ENCODE results near the gene REG1A.

REG1A gene

GRCh38 chr2:79124907-79125720 is 4.8 kb downstream of the REG1A start:
- in situ Hi-C loops (cut with HindIII; ENCODE audit: low sequenced_read_pairs), result no loop called here

- in situ Hi-C loops (cut with HindIII; ENCODE audit: low sequenced_read_pairs), result no loop called here
These were observed 5.4 kb downstream of the REG1A start for GRCh38 chr2:79125721-79125985.

- in situ Hi-C loops (cut with HindIII; ENCODE audit: low sequenced_read_pairs), result no loop called here
These were observed 8.1 kb downstream of the REG1A start for GRCh38 chr2:79128406-79128805.

- in situ Hi-C loops (cut with HindIII; ENCODE audit: low sequenced_read_pairs), result no loop called here
These were observed 9.0 kb downstream of the REG1A start for GRCh38 chr2:79129260-79129659.

GRCh38 chr2:79129804-79130203 is 9.5 kb downstream of the REG1A start:
- in situ Hi-C loops (cut with HindIII; ENCODE audit: low sequenced_read_pairs), result loop anchor here (10.0 kb wide), 1 partner anchor 65 kb away; no protein-coding TSS in a partner anchor

- in situ Hi-C loops (cut with HindIII; ENCODE audit: low sequenced_read_pairs), result loop anchor here (10.0 kb wide), 1 partner anchor 63 kb away; no protein-coding TSS in a partner anchor
These were observed 11.4 kb downstream of the REG1A start for GRCh38 chr2:79131687-79132086.

- in situ Hi-C loops (cut with HindIII; ENCODE audit: low sequenced_read_pairs), result loop anchor here (10.0 kb wide), 1 partner anchor 56 kb away; no protein-coding TSS in a partner anchor
These were observed 18.1 kb downstream of the REG1A start for GRCh38 chr2:79138385-79138784.

GRCh38 chr2:79139423-79139822 is 19.1 kb downstream of the REG1A start:
- in situ Hi-C loops (cut with HindIII; ENCODE audit: low sequenced_read_pairs), result loop anchor here (10.0 kb wide), 1 partner anchor 55 kb away; no protein-coding TSS in a partner anchor

- in situ Hi-C loops (cut with HindIII; ENCODE audit: low sequenced_read_pairs), result no loop called here
These were observed 35.7 kb downstream of the REG1A start for GRCh38 chr2:79155826-79156476.

- in situ Hi-C loops (cut with HindIII; ENCODE audit: low sequenced_read_pairs), result no loop called here
These were observed 38.7 kb downstream of the REG1A start for GRCh38 chr2:79159030-79159429.

- in situ Hi-C loops (cut with HindIII; ENCODE audit: low sequenced_read_pairs), result no loop called here
These were observed 39.4 kb downstream of the REG1A start, which contains the start of gene REG3A for GRCh38 chr2:79159653-79160052. Gene REG3A (minus strand): TSS chr2:79159753. CDS start chr2:79159405, 348 bp downstream.

GRCh38 chr2:79162132-79162531 is 41.8 kb downstream of the REG1A start:
- in situ Hi-C loops (cut with HindIII; ENCODE audit: low sequenced_read_pairs), result no loop called here

GRCh38 chr2:79162801-79163200 is 42.5 kb downstream of the REG1A start:
- in situ Hi-C loops (cut with HindIII; ENCODE audit: low sequenced_read_pairs), result no loop called here

- in situ Hi-C loops (cut with HindIII; ENCODE audit: low sequenced_read_pairs), result no loop called here
These were observed 51.2 kb downstream of the REG1A start for GRCh38 chr2:79171348-79171958.

Data from endothelial cell of hepatic sinusoid (primary cell).